Measurements from ENCODE around the gene KYNU.

The KYNU gene

GRCh38 chr2:142951190-142952007 lies 73.9 kb downstream of the KYNU start:
- Histone ChIP-seq H3K36me3 (ENCODE audit: control insufficient read depth, insufficient read depth, low read length) (no peaks in the 10 kb centered on the region), H3K4me1 (ENCODE audit: control insufficient read depth, insufficient read depth, low read length) (no peaks in the 10 kb centered on the region), H3K27me3 (ENCODE audit: control insufficient read depth, insufficient read depth, low read length) (no peaks in the 10 kb centered on the region), H3K4me3 (ENCODE audit: low read length) (no peak overlapping the region), H3K9me3 (ENCODE audit: control insufficient read depth, low read length) (no peaks in the 10 kb centered on the region), H3K9ac (ENCODE audit: low read length) (no peak overlapping the region)

DNA sequence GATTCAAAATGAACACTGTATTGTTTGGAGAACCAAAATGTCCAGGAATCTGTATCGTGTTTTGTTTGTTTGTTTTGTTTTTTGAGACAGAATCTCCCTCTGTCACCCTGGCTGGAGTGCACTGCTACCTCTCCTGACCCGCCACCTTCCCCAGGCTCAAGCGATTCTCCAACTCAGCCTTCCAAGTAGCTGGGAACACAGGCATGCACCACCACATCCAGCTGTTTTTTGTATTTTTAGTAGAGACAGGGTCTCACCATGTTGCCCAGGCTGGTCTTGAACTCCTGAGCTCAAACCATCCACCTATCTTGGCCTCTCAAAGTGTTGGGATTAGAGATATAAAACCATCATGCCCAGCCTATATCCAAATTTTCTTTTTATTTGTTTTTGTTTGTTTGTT lies 74.6 kb downstream of the KYNU start:
- H3K4me1 ChIP-seq (ENCODE audit: control insufficient read depth, insufficient read depth, low read length), result no peaks in the 10 kb centered on the region
- H3K9me3 ChIP-seq (ENCODE audit: control insufficient read depth, low read length), result no peaks in the 10 kb centered on the region
- H3K36me3 ChIP-seq (ENCODE audit: control insufficient read depth, insufficient read depth, low read length), result no peaks in the 10 kb centered on the region
- no peak overlapping the region for H3K4me3 ChIP-seq (ENCODE audit: low read length)
- H3K9ac ChIP-seq (ENCODE audit: low read length), result no peak overlapping the region
- no peaks in the 10 kb centered on the region for H3K27me3 ChIP-seq (ENCODE audit: control insufficient read depth, insufficient read depth, low read length)

DNA sequence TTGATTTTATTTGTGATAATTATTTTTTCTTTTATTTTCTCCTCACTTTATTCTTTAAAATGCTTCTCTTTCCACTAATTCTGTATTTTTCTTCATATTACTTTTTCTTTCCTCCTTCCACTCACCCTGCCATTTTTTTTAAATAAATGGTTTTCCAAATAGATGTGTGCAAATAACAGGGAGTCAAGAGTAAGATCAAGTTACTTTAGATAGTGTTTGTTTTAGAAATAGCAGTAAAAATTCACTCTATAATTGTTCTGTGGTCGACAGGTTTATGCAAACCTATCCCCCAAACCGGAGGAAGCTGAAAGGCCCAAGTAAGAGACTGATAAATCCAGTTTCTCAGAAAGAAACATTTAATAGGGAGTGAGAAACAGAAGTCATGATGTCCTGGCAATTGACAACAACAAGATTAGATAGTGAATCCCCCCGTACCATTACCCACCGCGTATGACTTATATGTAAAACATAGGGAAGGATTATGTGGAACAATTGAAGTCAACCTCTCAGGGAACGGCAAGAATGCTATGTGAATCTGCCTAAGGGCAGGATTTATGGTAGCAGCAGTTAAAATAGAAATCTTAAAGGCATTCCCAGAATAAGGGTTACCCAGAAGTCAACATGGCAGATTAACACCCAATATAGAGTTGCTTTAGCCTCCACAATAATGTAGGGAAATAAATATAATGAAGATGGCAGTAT lies 75.5 kb downstream of the KYNU start:
- Histone ChIP-seq H3K9ac (ENCODE audit: low read length) (no peak overlapping the region), H3K4me1 (ENCODE audit: control insufficient read depth, insufficient read depth, low read length) (no peaks in the 10 kb centered on the region), H3K9me3 (ENCODE audit: control insufficient read depth, low read length) (no peaks in the 10 kb centered on the region), H3K27me3 (ENCODE audit: control insufficient read depth, insufficient read depth, low read length) (no peaks in the 10 kb centered on the region), H3K4me3 (ENCODE audit: low read length) (no peak overlapping the region), H3K36me3 (ENCODE audit: control insufficient read depth, insufficient read depth, low read length) (no peaks in the 10 kb centered on the region)

GRCh38 chr2:142954493-142954892 lies 77.0 kb downstream of the KYNU start:
- H3K4me3 ChIP-seq (ENCODE audit: low read length), result no peak overlapping the region
- no peaks in the 10 kb centered on the region for H3K9me3 ChIP-seq (ENCODE audit: control insufficient read depth, low read length)
- no peaks in the 10 kb centered on the region for H3K36me3 ChIP-seq (ENCODE audit: control insufficient read depth, insufficient read depth, low read length)
- no peaks in the 10 kb centered on the region for H3K4me1 ChIP-seq (ENCODE audit: control insufficient read depth, insufficient read depth, low read length)
- no peak overlapping the region for H3K9ac ChIP-seq (ENCODE audit: low read length)
- no peaks in the 10 kb centered on the region for H3K27me3 ChIP-seq (ENCODE audit: control insufficient read depth, insufficient read depth, low read length)

- Histone ChIP-seq H3K36me3 (ENCODE audit: control insufficient read depth, insufficient read depth, low read length) (no peaks in the 10 kb centered on the region), H3K4me1 (ENCODE audit: control insufficient read depth, insufficient read depth, low read length) (no peaks in the 10 kb centered on the region), H3K9ac (ENCODE audit: low read length) (no peak overlapping the region), H3K4me3 (ENCODE audit: low read length) (no peak overlapping the region), H3K27me3 (ENCODE audit: control insufficient read depth, insufficient read depth, low read length) (no peaks in the 10 kb centered on the region), H3K9me3 (ENCODE audit: control insufficient read depth, low read length) (no peaks in the 10 kb centered on the region)
These were observed 79.7 kb downstream of the KYNU start for GRCh38 chr2:142957144-142957543.

DNA sequence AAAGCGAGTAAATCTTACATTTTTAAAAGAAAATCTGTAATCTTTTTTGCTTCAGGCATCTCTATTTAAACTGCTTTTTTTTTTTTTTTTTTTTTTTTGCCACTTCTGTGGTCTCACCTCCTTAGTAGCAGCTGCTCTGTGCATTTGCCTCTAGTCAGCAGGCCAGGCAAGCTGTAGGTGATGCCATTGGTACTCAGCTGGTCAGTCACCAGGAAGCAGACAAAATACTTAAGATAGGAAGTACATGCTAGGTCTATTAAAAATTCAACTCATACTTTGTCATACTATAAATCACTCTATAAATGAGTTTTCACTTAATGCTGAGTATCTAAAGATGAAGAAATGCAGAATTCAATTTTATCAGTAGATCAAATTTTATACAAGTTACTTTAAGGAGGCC lies 83.7 kb downstream of the KYNU start:
- no peak overlapping the region for H3K9ac ChIP-seq (ENCODE audit: low read length)
- H3K4me3 ChIP-seq (ENCODE audit: low read length), result no peak overlapping the region
- no peaks in the 10 kb centered on the region for H3K36me3 ChIP-seq (ENCODE audit: control insufficient read depth, insufficient read depth, low read length)
- H3K27me3 ChIP-seq (ENCODE audit: control insufficient read depth, insufficient read depth, low read length), result no peaks in the 10 kb centered on the region
- H3K9me3 ChIP-seq (ENCODE audit: control insufficient read depth, low read length), result no peaks in the 10 kb centered on the region
- no peaks in the 10 kb centered on the region for H3K4me1 ChIP-seq (ENCODE audit: control insufficient read depth, insufficient read depth, low read length)

DNA sequence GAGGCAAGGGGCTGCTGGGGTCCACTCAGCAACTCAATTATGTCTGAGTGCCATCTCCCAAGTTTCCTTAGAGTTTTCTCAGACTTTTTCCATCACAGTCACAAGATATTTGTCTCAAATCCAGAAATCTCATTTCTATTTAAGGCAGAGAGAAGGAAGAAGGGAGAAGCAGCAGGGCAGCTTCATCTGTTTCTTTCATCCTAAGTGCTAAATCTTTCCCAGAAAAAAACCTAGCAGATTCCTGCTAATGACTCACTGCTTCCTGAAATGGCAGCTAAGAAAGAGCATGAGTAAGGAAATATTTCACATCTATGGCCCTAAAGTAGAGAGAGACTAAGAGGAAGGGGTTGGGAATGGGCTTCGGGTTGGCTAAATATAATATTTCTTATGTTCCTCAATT lies 88.0 kb downstream of the KYNU start:
- Histone ChIP-seq H3K9me3 (ENCODE audit: control insufficient read depth, low read length) (no peaks in the 10 kb centered on the region), H3K4me1 (ENCODE audit: control insufficient read depth, insufficient read depth, low read length) (no peaks in the 10 kb centered on the region), H3K36me3 (ENCODE audit: control insufficient read depth, insufficient read depth, low read length) (no peaks in the 10 kb centered on the region), H3K9ac (ENCODE audit: low read length) (no peak overlapping the region), H3K27me3 (ENCODE audit: control insufficient read depth, insufficient read depth, low read length) (no peaks in the 10 kb centered on the region), H3K4me3 (ENCODE audit: low read length) (no peak overlapping the region)

DNA sequence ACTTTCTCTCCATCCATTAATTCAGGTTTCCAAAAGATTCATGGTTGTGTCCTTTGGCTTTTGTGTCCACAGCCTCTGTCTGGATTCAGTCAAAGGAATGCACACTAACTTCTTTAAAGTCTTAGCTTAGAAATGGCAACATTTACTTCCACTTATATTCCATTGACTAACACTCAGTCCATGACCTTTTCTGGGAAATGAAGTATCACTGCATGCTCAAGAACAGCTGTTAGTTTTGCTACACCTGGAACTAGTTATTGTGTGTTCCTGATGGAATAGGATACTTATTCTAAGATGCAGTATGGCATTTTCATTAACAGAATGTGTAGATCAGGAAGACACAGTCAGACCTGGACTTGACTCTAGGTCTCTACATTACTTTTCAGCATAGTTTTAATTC lies 88.8 kb downstream of the KYNU start:
- no peak overlapping the region for H3K4me3 ChIP-seq (ENCODE audit: low read length)
- no peak overlapping the region for H3K9ac ChIP-seq (ENCODE audit: low read length)

GRCh38 chr2:142967060-142967459 lies 89.6 kb downstream of the KYNU start:
- H3K27me3 ChIP-seq (ENCODE audit: control insufficient read depth, insufficient read depth, low read length), result no peaks in the 10 kb centered on the region
- H3K4me1 ChIP-seq (ENCODE audit: control insufficient read depth, insufficient read depth, low read length), result no peaks in the 10 kb centered on the region
- no peaks in the 10 kb centered on the region for H3K9me3 ChIP-seq (ENCODE audit: control insufficient read depth, low read length)
- no peaks in the 10 kb centered on the region for H3K36me3 ChIP-seq (ENCODE audit: control insufficient read depth, insufficient read depth, low read length)
- no peak overlapping the region for H3K4me3 ChIP-seq (ENCODE audit: low read length)
- no peak overlapping the region for H3K9ac ChIP-seq (ENCODE audit: low read length)

More for the DNA sequence above, 88.8 kb downstream of the KYNU start:
- H3K4me1 ChIP-seq (ENCODE audit: control insufficient read depth, insufficient read depth, low read length), result no peaks in the 10 kb centered on the region
- no peaks in the 10 kb centered on the region for H3K27me3 ChIP-seq (ENCODE audit: control insufficient read depth, insufficient read depth, low read length)
- H3K36me3 ChIP-seq (ENCODE audit: control insufficient read depth, insufficient read depth, low read length), result no peaks in the 10 kb centered on the region
- H3K9me3 ChIP-seq (ENCODE audit: control insufficient read depth, low read length), result no peaks in the 10 kb centered on the region

DNA sequence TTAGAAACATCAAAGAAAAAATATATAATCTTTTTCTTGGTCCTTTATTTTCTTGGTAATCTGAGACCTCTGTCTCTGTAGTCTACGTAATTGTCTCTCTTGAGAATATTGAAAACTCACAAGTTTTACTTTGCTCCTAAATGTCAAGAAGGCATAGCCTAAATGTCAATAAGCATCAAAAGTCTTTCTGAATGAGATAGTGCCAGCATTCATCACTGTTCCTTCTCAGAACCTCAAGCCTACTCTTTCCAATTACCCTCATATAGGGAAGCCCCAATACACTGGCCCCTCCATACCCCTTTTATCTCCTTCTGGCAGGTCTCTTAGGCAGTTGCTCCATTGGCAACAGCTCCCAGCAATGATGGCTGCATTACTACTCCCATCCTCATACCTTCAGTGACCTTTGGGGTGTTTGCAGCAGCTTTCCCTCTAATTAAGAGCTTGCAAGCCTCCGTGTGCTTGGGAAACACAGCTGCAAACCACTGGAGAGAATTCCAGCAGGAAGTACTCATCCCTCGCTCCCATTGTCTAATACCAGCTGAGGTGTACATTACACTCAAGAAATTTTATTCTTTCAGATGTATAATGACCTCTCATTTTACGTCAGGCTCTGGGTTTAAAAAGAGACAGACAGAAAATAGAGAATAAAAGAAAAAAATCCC lies 95.8 kb downstream of the KYNU start:
- Histone ChIP-seq H3K4me1 (ENCODE audit: control insufficient read depth, insufficient read depth, low read length) (peaks cover 19% of the 10 kb centered on the region), H3K9me3 (ENCODE audit: control insufficient read depth, low read length) (no peaks in the 10 kb centered on the region), H3K9ac (ENCODE audit: low read length) (no peak overlapping the region), H3K36me3 (ENCODE audit: control insufficient read depth, insufficient read depth, low read length) (no peaks in the 10 kb centered on the region), H3K27me3 (ENCODE audit: control insufficient read depth, insufficient read depth, low read length) (no peaks in the 10 kb centered on the region), H3K4me3 (ENCODE audit: low read length) (no peak overlapping the region)

DNA sequence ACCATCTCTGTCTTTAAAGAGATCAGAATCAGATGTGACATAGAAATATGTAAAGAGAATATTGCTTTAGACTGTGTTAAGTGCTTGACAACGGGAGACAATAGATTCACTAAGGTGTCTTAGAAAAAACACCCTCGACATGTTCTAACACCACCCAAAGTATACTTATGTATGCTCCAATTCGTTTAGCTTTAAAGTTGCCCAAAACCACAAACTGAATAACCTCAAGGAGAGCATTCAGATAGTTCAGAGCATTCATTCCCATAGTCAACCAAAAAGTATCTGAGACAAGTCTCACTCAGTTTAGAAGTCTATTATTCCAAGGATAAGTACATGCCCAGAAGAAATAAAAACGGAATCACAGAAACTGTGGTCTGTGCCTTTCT lies 96.4 kb downstream of the KYNU start:
- no peaks in the 10 kb centered on the region for H3K27me3 ChIP-seq (ENCODE audit: control insufficient read depth, insufficient read depth, low read length)
- peaks cover 19% of the 10 kb centered on the region for H3K4me1 ChIP-seq (ENCODE audit: control insufficient read depth, insufficient read depth, low read length)
- H3K36me3 ChIP-seq (ENCODE audit: control insufficient read depth, insufficient read depth, low read length), result no peaks in the 10 kb centered on the region
- H3K4me3 ChIP-seq (ENCODE audit: low read length), result no peak overlapping the region
- H3K9me3 ChIP-seq (ENCODE audit: control insufficient read depth, low read length), result no peaks in the 10 kb centered on the region
- no peak overlapping the region for H3K9ac ChIP-seq (ENCODE audit: low read length)

- Histone ChIP-seq H3K27me3 (ENCODE audit: control insufficient read depth, insufficient read depth, low read length) (no peaks in the 10 kb centered on the region), H3K9me3 (ENCODE audit: control insufficient read depth, low read length) (no peaks in the 10 kb centered on the region), H3K4me1 (ENCODE audit: control insufficient read depth, insufficient read depth, low read length) (peaks cover 19% of the 10 kb centered on the region), H3K9ac (ENCODE audit: low read length) (no peak overlapping the region), H3K4me3 (ENCODE audit: low read length) (no peak overlapping the region), H3K36me3 (ENCODE audit: control insufficient read depth, insufficient read depth, low read length) (no peaks in the 10 kb centered on the region)
These were observed 97.0 kb downstream of the KYNU start for GRCh38 chr2:142974288-142975024.
